HK-2 (cell line): ENCODE results near the gene TOB1.
"Not testable (repeated sequence)": the region's sequence is repeated elsewhere in the genome, so short reads cannot be mapped to it uniquely, and the experiment has no call there.

Experiments used
- DNase-seq: peaks from one replicate; pipeline ENCODE4 v3.0.0-alpha.2; 2018; ENCODE audit not compliant: unreplicated experiment

Gene TOB1

GRCh38 chr17:50898369-50899004 is 32.3 kb upstream of the TOB1 start:
- DNase-seq, result no peak

- not testable (repeated sequence) for DNase-seq
These were observed 28.4 kb upstream of the TOB1 start for GRCh38 chr17:50894513-50894912.

GRCh38 chr17:50893183-50893993 is 27.2 kb upstream of the TOB1 start:
- peak; percentile 27 for DNase-seq

- DNase-seq, result no peak
These were observed 26.1 kb upstream of the TOB1 start for GRCh38 chr17:50892101-50892776.

- DNase-seq, result no peak
These were observed 25.4 kb upstream of the TOB1 start for GRCh38 chr17:50891577-50891989.

GRCh38 chr17:50890675-50891516 is 24.7 kb upstream of the TOB1 start:
- DNase-seq, result no peak

GRCh38 chr17:50889528-50890118 is 23.5 kb upstream of the TOB1 start:
- DNase-seq, result no peak

GRCh38 chr17:50887705-50888245 is 21.6 kb upstream of the TOB1 start:
- no peak for DNase-seq

- no peak for DNase-seq
These were observed 18.5 kb upstream of the TOB1 start for GRCh38 chr17:50884439-50885311.

GRCh38 chr17:50883850-50884438 is 17.8 kb upstream of the TOB1 start:
- DNase-seq, result no peak

GRCh38 chr17:50882851-50883250 is 16.7 kb upstream of the TOB1 start:
- no peak for DNase-seq

- DNase-seq, result no peak
These were observed 15.0 kb upstream of the TOB1 start for GRCh38 chr17:50881182-50881581.

- no peak for DNase-seq
These were observed 12.9 kb upstream of the TOB1 start for GRCh38 chr17:50879086-50879485.

- DNase-seq, result no peak
These were observed 11.7 kb upstream of the TOB1 start for GRCh38 chr17:50877838-50878237.

GRCh38 chr17:50877042-50877441 is 10.9 kb upstream of the TOB1 start:
- not testable (repeated sequence) for DNase-seq

GRCh38 chr17:50875074-50875473 is 8.9 kb upstream of the TOB1 start:
- no peak for DNase-seq

- no peak for DNase-seq
These were observed 6.7 kb upstream of the TOB1 start for GRCh38 chr17:50872710-50873424.

- no peak for DNase-seq
These were observed 5.7 kb upstream of the TOB1 start for GRCh38 chr17:50871898-50872297.

GRCh38 chr17:50871364-50871763 is 5.2 kb upstream of the TOB1 start:
- no peak for DNase-seq
